Measurements from ENCODE around the gene RIN2. TPM values are rescaled to one million over a fixed set of nuclear protein-coding genes. Genes with fewer than 3 reads are reported as not detected.

Gene RIN2, protein sequence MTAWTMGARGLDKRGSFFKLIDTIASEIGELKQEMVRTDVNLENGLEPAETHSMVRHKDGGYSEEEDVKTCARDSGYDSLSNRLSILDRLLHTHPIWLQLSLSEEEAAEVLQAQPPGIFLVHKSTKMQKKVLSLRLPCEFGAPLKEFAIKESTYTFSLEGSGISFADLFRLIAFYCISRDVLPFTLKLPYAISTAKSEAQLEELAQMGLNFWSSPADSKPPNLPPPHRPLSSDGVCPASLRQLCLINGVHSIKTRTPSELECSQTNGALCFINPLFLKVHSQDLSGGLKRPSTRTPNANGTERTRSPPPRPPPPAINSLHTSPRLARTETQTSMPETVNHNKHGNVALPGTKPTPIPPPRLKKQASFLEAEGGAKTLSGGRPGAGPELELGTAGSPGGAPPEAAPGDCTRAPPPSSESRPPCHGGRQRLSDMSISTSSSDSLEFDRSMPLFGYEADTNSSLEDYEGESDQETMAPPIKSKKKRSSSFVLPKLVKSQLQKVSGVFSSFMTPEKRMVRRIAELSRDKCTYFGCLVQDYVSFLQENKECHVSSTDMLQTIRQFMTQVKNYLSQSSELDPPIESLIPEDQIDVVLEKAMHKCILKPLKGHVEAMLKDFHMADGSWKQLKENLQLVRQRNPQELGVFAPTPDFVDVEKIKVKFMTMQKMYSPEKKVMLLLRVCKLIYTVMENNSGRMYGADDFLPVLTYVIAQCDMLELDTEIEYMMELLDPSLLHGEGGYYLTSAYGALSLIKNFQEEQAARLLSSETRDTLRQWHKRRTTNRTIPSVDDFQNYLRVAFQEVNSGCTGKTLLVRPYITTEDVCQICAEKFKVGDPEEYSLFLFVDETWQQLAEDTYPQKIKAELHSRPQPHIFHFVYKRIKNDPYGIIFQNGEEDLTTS
- total RNA-seq: not detected

GRCh38 chr20:19758133-19758500 is at the start of gene RIN2:
RIN2 (plus strand) TSS chr20:19758258; CDS start chr20:19889602, 131,344 bp downstream.
- Mint-ChIP-seq H3K9me3 (no peaks in the 10 kb centered on the region), H3K4me3 (no peak within 1 kb of the TSS), H3K4me1 (ENCODE audit: low read depth) (no peaks in the 10 kb centered on the region), H3K36me3 (ENCODE audit: low read depth) (no peaks in the 10 kb centered on the region), H3K27ac (no peak within 1 kb of the TSS), H3K27me3 (ENCODE audit: low read depth) (peaks cover 32% of the 10 kb centered on the region)
- CTCF ChIA-PET: no interaction called here
- no peak for DNase-seq
- intact Hi-C loops (cut with micrococcal nuclease): no loop called here

DNA sequence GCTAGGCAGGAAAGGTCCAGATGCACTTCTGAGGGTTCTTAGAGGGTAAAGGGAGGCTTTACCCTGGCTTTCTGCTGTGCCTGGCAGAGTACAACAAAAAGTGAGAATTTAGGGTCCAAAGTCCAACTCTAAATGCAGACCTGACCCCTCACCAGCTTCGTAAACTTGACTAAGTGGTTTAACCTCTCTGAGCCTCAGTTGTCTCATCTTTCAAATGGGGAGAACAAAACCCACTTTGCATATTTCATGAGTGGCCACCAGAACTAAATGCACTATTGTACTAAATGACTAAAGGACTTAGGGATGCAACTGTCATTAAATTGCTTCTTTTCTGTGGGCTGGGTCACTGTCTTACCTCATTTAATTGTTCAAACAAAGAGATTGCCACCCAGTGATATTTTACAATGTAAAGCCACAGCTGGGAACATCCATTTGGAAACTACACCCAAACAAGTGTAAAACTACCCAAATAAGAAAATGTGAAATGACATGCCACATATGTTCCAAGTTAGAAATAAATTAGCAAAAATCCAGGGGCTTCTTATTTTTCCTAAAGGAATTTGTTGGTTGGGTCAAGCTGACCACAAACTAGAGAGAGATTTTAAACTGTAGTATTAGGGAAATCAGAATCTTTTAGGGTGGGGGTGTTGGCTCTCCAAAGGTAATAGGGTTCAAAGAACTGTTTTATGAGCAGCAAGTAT is 48.3 kb upstream of the RIN2 start:
- Mint-ChIP-seq H3K27ac (no peak overlapping the region), H3K4me1 (ENCODE audit: low read depth) (no peaks in the 10 kb centered on the region), H3K27me3 (ENCODE audit: low read depth) (peaks cover 2% of the 10 kb centered on the region), H3K4me3 (no peak overlapping the region), H3K36me3 (ENCODE audit: low read depth) (no peaks in the 10 kb centered on the region), H3K9me3 (peaks cover 3% of the 10 kb centered on the region)
- intact Hi-C loops (cut with micrococcal nuclease): no loop called here
- DNase-seq: no peak
- CTCF ChIA-PET: no interaction called here

DNA sequence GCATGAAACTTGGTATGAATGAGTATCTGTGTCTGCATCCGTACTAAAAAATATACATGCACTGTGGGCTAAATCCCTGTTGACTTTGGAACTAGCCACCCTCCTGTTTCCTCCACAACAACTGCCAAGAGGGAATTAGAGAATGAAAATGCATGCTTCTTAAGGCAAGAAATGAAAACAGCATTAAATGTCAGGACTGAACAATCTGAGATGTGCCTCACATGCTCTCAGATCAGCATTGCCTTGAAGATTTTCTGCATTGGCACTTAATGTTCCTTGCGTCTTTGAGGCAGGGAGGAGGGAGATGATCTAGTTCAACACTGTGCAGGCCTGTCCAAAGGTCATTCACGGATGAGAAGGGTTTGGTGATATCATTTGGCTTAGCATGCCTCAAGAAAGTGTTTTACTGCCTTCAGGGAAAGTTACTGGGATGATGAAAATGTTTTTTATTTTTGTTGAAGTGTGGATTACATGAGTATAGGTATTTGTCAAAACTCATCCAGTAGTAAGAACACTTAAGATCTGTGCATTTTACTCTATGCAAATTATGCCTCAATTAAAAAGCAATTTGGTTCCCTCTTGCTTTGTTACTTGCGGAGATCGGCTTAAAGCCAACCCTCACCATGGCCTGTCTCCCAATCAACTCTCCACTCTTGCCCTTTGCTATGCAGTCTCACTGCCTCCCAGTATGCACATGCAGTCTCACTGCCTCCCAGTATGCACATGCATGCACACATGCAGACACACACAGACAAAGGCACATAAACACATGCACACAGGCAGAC is 47.5 kb upstream of the RIN2 start:
- Mint-ChIP-seq H3K36me3 (ENCODE audit: low read depth) (no peaks in the 10 kb centered on the region), H3K27me3 (ENCODE audit: low read depth) (peaks cover 2% of the 10 kb centered on the region), H3K27ac (no peak overlapping the region), H3K4me1 (ENCODE audit: low read depth) (no peaks in the 10 kb centered on the region), H3K9me3 (peaks cover 3% of the 10 kb centered on the region), H3K4me3 (no peak overlapping the region)
- CTCF ChIA-PET: no interaction called here
- intact Hi-C loops (cut with micrococcal nuclease): no loop called here
- DNase-seq: no peak

DNA sequence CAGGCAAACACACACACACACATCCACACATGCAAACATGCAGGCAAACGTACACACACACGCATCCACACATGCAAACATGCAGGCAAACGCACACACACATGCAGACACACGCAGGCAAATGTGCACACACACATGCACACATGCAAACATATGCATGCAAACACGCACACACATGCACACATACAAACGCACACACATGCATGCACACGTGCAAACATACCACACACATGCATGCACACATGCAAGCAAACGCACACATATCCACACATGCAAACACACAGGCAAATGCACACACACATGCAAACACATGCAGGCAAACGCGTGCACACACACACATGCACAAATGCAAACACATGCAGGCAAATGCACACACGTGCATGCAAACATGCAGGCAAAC is 46.9 kb upstream of the RIN2 start:
- Mint-ChIP-seq H3K4me1 (ENCODE audit: low read depth) (no peaks in the 10 kb centered on the region), H3K27ac (no peak overlapping the region), H3K4me3 (no peak overlapping the region), H3K27me3 (ENCODE audit: low read depth) (peaks cover 2% of the 10 kb centered on the region), H3K9me3 (peaks cover 5% of the 10 kb centered on the region), H3K36me3 (ENCODE audit: low read depth) (no peaks in the 10 kb centered on the region)
- CTCF ChIA-PET: no interaction called here
- DNase-seq: no peak
- intact Hi-C loops (cut with micrococcal nuclease): no loop called here

GRCh38 chr20:19712721-19713260 is 45.3 kb upstream of the RIN2 start:
- peaks cover 8% of the 10 kb centered on the region for H3K9me3 Mint-ChIP-seq
- H3K27me3 Mint-ChIP-seq (ENCODE audit: low read depth): peaks cover 2% of the 10 kb centered on the region

GRCh38 chr20:19713822-19714578 is 44.1 kb upstream of the RIN2 start:
- no peak overlapping the region for H3K4me3 Mint-ChIP-seq
- H3K36me3 Mint-ChIP-seq (ENCODE audit: low read depth): no peaks in the 10 kb centered on the region
- peaks cover 8% of the 10 kb centered on the region for H3K9me3 Mint-ChIP-seq
- H3K4me1 Mint-ChIP-seq (ENCODE audit: low read depth): no peaks in the 10 kb centered on the region
- H3K27me3 Mint-ChIP-seq (ENCODE audit: low read depth): peaks cover 2% of the 10 kb centered on the region
- CTCF ChIA-PET: interaction anchor here (0.7 kb wide), 1 partner anchor 52 kb away, joined by 3 read pairs; no protein-coding TSS in a partner anchor
- DNase-seq: no peak
- no peak overlapping the region for H3K27ac Mint-ChIP-seq
- intact Hi-C loops (cut with micrococcal nuclease): no loop called here

More at GRCh38 chr20:19712721-19713260, 45.3 kb upstream of the RIN2 start:
- Mint-ChIP-seq H3K4me1 (ENCODE audit: low read depth) (no peaks in the 10 kb centered on the region), H3K27ac (no peak overlapping the region), H3K36me3 (ENCODE audit: low read depth) (no peaks in the 10 kb centered on the region), H3K4me3 (no peak overlapping the region)
- CTCF ChIA-PET: no interaction called here
- DNase-seq: no peak
- intact Hi-C loops (cut with micrococcal nuclease): no loop called here

GRCh38 chr20:19714579-19714840 is 43.5 kb upstream of the RIN2 start:
- peaks cover 8% of the 10 kb centered on the region for H3K9me3 Mint-ChIP-seq

GRCh38 chr20:19715986-19716385 is 42.1 kb upstream of the RIN2 start:
- H3K9me3 Mint-ChIP-seq: peaks cover 7% of the 10 kb centered on the region
- CTCF ChIA-PET: no interaction called here
- no peak overlapping the region for H3K27ac Mint-ChIP-seq
- H3K4me3 Mint-ChIP-seq: no peak overlapping the region
- DNase-seq: no peak
- H3K36me3 Mint-ChIP-seq (ENCODE audit: low read depth): no peaks in the 10 kb centered on the region
- intact Hi-C loops (cut with micrococcal nuclease): no loop called here
- H3K27me3 Mint-ChIP-seq (ENCODE audit: low read depth): peaks cover 2% of the 10 kb centered on the region
- no peaks in the 10 kb centered on the region for H3K4me1 Mint-ChIP-seq (ENCODE audit: low read depth)

More at GRCh38 chr20:19714579-19714840, 43.5 kb upstream of the RIN2 start:
- Mint-ChIP-seq H3K27ac (no peak overlapping the region), H3K4me1 (ENCODE audit: low read depth) (no peaks in the 10 kb centered on the region), H3K4me3 (no peak overlapping the region), H3K36me3 (ENCODE audit: low read depth) (no peaks in the 10 kb centered on the region), H3K27me3 (ENCODE audit: low read depth) (peaks cover 2% of the 10 kb centered on the region)
- no peak for DNase-seq
- CTCF ChIA-PET: no interaction called here
- intact Hi-C loops (cut with micrococcal nuclease): no loop called here

- H3K4me1 Mint-ChIP-seq (ENCODE audit: low read depth): no peaks in the 10 kb centered on the region
Observed at GRCh38 chr20:19718880-19719279, 39.2 kb upstream of the RIN2 start.

DNA sequence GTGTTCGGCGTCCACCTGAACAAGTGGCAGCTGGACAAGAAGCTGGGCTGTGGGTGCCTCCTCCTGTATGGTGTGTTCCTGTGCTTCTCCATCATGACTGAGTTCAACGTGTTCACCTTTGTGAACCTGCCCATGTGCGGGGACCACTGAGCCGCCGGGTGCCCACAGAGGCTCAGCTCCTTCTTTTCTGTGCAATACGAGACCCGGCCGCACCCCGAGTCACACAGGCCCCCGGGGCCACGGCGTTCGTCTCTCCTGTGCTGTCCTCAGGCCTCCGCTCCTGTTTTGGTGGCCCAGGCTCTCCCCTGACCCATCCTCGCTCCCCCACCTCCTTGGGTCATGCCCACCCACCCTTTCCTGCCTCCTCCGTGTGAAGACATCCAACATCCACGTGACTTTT is 37.1 kb upstream of the RIN2 start:
- intact Hi-C loops (cut with micrococcal nuclease): no loop called here
- no peaks in the 10 kb centered on the region for H3K27me3 Mint-ChIP-seq (ENCODE audit: low read depth)

More at GRCh38 chr20:19718880-19719279, 39.2 kb upstream of the RIN2 start:
- DNase-seq: no peak
- no peaks in the 10 kb centered on the region for H3K36me3 Mint-ChIP-seq (ENCODE audit: low read depth)
- H3K4me3 Mint-ChIP-seq: no peak overlapping the region
- H3K9me3 Mint-ChIP-seq: peaks cover 5% of the 10 kb centered on the region
- H3K27me3 Mint-ChIP-seq (ENCODE audit: low read depth): no peaks in the 10 kb centered on the region
- intact Hi-C loops (cut with micrococcal nuclease): no loop called here
- CTCF ChIA-PET: interaction anchor here (0.5 to 1.5 kb wide), 2 partner anchors 26 to 286 kb away, joined by 3 to 6 read pairs; no protein-coding TSS in a partner anchor
- no peak overlapping the region for H3K27ac Mint-ChIP-seq

GRCh38 chr20:19723051-19723450 is 35.0 kb upstream of the RIN2 start:
- Mint-ChIP-seq H3K27me3 (ENCODE audit: low read depth) (no peaks in the 10 kb centered on the region), H3K27ac (no peak overlapping the region), H3K36me3 (ENCODE audit: low read depth) (no peaks in the 10 kb centered on the region), H3K4me3 (no peak overlapping the region), H3K9me3 (no peaks in the 10 kb centered on the region), H3K4me1 (ENCODE audit: low read depth) (no peaks in the 10 kb centered on the region)
- intact Hi-C loops (cut with micrococcal nuclease): no loop called here
- CTCF ChIA-PET: interaction anchor here (1.0 kb wide), 1 partner anchor 30 kb away, joined by 3 read pairs; no protein-coding TSS in a partner anchor
- no peak for DNase-seq

More for the DNA sequence above, 37.1 kb upstream of the RIN2 start:
- H3K36me3 Mint-ChIP-seq (ENCODE audit: low read depth): no peaks in the 10 kb centered on the region
- no peaks in the 10 kb centered on the region for H3K4me1 Mint-ChIP-seq (ENCODE audit: low read depth)
- peaks cover 3% of the 10 kb centered on the region for H3K9me3 Mint-ChIP-seq
- H3K27ac Mint-ChIP-seq: no peak overlapping the region
- CTCF ChIA-PET: no interaction called here
- DNase-seq: no peak
- H3K4me3 Mint-ChIP-seq: no peak overlapping the region

Data from activated naive CD4-positive, alpha-beta T cell treated with anti-CD3 and anti-CD28 coated beads for 36 hours (primary cell).